ENCODE data around the gene S100A3. TPM values are rescaled to one million over a fixed set of nuclear protein-coding genes. Genes with fewer than 3 reads are reported as not detected.

The S100A3 gene
- total and polyA plus RNA-seq, 2 of the 13 experiments (the other 11 are each of a cell fraction or from before 2014, with no cell fraction given) = 2.5 to 4.5 TPM

GRCh38 chr1:153545067-153546055 is 3.7 kb downstream of the S100A3 start, which contains the start of gene S100A4 (continued):
- TF ChIP-seq, protein P1, sequence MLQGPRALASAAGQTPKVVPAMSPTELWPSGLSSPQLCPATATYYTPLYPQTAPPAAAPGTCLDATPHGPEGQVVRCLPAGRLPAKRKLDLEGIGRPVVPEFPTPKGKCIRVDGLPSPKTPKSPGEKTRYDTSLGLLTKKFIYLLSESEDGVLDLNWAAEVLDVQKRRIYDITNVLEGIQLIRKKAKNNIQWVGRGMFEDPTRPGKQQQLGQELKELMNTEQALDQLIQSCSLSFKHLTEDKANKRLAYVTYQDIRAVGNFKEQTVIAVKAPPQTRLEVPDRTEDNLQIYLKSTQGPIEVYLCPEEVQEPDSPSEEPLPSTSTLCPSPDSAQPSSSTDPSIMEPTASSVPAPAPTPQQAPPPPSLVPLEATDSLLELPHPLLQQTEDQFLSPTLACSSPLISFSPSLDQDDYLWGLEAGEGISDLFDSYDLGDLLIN (CRISPR knock-in tag; IDR thresholded peaks at IDR 0.05; ENCODE audit: borderline replicate concordance) = no peak
- TF ChIP-seq, protein P2, sequence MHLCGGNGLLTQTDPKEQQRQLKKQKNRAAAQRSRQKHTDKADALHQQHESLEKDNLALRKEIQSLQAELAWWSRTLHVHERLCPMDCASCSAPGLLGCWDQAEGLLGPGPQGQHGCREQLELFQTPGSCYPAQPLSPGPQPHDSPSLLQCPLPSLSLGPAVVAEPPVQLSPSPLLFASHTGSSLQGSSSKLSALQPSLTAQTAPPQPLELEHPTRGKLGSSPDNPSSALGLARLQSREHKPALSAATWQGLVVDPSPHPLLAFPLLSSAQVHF (CRISPR knock-in tag; IDR thresholded peaks at IDR 0.05) = no peak
- TF ChIP-seq PTBP1 (IDR thresholded peaks at IDR 0.05; ENCODE audit: low read depth, low read length, poor library complexity, severe bottlenecking) = no peak
- TF ChIP-seq, protein P3, sequence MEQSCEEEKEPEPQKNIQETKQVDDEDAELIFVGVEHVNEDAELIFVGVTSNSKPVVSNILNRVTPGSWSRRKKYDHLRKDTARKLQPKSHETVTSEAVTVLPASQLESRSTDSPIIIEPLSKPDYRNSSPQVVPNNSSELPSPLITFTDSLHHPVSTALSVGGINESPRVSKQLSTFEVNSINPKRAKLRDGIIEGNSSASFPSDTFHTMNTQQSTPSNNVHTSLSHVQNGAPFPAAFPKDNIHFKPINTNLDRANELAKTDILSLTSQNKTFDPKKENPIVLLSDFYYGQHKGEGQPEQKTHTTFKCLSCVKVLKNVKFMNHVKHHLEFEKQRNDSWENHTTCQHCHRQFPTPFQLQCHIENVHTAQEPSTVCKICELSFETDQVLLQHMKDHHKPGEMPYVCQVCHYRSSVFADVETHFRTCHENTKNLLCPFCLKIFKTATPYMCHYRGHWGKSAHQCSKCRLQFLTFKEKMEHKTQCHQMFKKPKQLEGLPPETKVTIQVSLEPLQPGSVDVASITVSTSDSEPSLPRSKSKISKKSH (CRISPR knock-in tag; IDR thresholded peaks at IDR 0.05; ENCODE audit: borderline replicate concordance) = no peak
- peak; percentile 36; the same call in 1 of the 2 replicates for TF ChIP-seq IRF9 (CRISPR knock-in tag; IDR thresholded peaks at IDR 0.05; ENCODE audit: borderline replicate concordance)
- TF ChIP-seq ADNP (CRISPR knock-in tag; IDR thresholded peaks at IDR 0.05) = no peak
- TF ChIP-seq MLX (CRISPR knock-in tag; IDR thresholded peaks at IDR 0.05) = no peak
- TF ChIP-seq TRIM24 (CRISPR knock-in tag; IDR thresholded peaks at IDR 0.05) = no peak
- no peak; the same call in 1 of the 2 replicates for TF ChIP-seq FIP1L1 (IDR thresholded peaks at IDR 0.05; ENCODE audit: borderline replicate concordance, insufficient read depth, low read depth, low read length)
- no peak for TF ChIP-seq ZFP36 (IDR thresholded peaks at IDR 0.05; ENCODE audit: borderline replicate concordance, low read depth, low read length, partially characterized antibody)
- peak; percentile 35 for TF ChIP-seq PHF5A (CRISPR knock-in tag; IDR thresholded peaks at IDR 0.05; ENCODE audit: low read depth, unreplicated experiment)
- TF ChIP-seq, protein P4, sequence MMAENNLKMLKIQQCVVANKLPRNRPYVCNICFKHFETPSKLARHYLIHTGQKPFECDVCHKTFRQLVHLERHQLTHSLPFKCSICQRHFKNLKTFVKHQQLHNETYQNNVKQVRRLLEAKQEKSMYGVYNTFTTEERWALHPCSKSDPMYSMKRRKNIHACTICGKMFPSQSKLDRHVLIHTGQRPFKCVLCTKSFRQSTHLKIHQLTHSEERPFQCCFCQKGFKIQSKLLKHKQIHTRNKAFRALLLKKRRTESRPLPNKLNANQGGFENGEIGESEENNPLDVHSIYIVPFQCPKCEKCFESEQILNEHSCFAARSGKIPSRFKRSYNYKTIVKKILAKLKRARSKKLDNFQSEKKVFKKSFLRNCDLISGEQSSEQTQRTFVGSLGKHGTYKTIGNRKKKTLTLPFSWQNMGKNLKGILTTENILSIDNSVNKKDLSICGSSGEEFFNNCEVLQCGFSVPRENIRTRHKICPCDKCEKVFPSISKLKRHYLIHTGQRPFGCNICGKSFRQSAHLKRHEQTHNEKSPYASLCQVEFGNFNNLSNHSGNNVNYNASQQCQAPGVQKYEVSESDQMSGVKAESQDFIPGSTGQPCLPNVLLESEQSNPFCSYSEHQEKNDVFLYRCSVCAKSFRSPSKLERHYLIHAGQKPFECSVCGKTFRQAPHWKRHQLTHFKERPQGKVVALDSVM (CRISPR knock-in tag; IDR thresholded peaks at IDR 0.05) = no peak
- TF ChIP-seq RFX5 (IDR thresholded peaks at IDR 0.05; ENCODE audit: low read depth, low read length) = no peak
- no peak for TF ChIP-seq NFE2 (CRISPR knock-in tag; IDR thresholded peaks at IDR 0.05)
- peak; percentile 71 for TF ChIP-seq YY1 (IDR thresholded peaks at IDR 0.05; ENCODE audit: insufficient read depth, insufficient replicate concordance, low read depth, low read length)
- no peak for TF ChIP-seq RFXAP (CRISPR knock-in tag; IDR thresholded peaks at IDR 0.05; ENCODE audit: borderline replicate concordance)
- no peak for TF ChIP-seq ZNF557 (CRISPR knock-in tag; IDR thresholded peaks at IDR 0.05)
- TF ChIP-seq POLR2A (IDR thresholded peaks at IDR 0.05; ENCODE audit: insufficient read depth in 1 of 2, low read depth in 2 of 2, low read length in 2 of 2) = peak; percentile 51 to 82
- no peak for TF ChIP-seq ATF7-NPFF (CRISPR knock-in tag; IDR thresholded peaks at IDR 0.05; ENCODE audit: low read depth)
- no peak for TF ChIP-seq KAT2B (IDR thresholded peaks at IDR 0.05; ENCODE audit: borderline replicate concordance, low read depth, low read length)

Measured in HepG2 (cell line).